Measurements from ENCODE around the gene AGPAT3.
A peak's percentile ranks its signal among the peaks of the same experiment; 100 is the strongest.

AGPAT3 gene

DNA sequence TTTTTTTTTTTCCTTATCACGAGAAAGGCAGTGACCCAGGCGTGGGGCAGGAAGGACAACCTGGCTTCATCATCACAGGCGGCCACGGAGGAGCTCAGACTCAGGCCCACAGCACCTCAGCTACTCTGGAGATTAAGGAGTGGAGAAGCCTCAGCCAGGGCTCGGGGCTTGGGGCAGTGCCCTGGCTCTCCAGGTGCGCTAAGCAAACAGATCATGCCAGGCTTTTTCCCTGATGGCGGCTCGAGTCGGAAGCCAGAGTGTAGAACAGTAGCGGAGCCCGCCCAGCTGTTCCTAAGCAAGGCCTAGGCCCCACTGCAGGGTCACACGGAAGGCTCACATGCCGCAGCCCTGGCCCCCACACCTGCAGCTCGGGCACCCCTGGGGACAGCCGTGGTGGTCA is 70.7 kb downstream of the AGPAT3 start:
- no peak for DNase-seq (ENCODE audit: low read depth in 3 of 3)

DNA sequence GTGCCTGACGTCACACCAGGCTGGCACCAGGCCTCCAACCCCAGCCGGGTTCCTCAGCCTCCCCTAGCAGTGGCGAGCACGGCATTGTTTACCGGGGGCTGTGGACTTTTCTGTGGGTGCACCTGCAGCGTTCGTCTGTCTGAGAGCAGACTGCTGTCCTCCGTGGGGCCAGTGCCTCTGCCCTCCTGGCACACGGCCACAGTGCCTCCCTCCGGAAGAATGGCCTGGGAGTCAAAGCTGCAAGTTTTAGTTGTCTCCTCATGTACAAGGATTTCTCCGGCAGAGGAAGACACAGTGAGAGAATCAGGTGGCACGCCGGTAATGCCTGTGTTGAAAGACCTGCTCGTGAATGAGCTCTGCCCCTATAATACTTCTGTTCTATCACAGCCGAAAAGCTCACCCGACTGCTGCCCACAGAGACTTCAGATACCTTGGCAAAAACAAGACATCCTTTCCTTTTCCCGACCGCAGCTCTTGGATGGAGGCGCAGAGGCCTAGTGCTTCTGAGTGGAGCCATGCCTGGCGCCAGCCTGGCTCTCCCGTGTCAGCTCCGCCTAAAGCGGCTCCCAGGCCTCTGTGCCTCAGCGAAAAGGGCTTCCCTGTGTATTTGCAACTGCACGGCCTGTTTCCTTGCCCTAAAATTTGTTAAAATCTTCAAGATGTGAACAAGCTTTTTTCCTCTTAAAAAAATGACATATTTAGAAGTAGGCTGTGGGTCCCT is 71.4 kb downstream of the AGPAT3 start:
- DNase-seq (ENCODE audit: low read depth in 3 of 3), result no peak

DNA sequence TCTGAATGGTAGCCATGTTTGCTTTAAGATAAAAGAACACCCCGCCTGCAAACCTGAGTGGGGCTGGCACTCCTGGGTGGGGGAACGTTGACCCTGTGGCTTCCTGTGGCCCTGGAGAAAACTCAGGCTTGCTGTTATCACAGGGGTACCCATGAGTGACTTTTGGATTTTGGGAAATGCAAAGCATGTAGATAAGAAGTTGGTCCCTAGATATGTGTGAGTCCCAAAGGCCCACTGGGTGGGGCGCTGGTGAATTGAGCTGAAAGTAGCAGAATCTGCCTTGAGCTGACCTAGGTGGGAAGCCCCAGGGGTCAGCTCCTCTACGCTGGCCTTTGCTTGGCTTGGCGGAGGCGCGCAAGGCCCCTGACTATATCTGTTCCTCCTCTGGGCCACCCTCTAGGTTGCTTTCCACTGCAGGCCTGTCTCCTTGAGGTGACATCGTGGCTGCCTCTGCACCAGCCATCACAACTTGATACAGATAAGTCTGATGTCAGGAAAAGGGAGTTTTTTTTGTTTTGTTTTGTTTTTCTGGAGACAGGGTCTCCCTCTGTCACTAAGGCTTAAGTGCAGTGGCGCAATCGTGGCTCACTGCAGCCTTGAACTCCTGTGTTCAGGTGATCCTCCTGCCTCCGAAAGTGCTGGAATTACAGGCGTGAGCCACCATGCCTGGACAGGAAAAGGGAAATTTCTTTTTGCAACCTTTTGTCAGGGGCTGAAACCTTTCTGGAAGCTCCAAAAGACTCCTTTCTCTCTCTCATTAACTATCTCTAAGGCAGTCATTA is 72.2 kb downstream of the AGPAT3 start:
- DNase-seq (ENCODE audit: low read depth in 3 of 3), result no peak

GRCh38 chr21:43937891-43938309 is 72.9 kb downstream of the AGPAT3 start:
- DNase-seq (ENCODE audit: low read depth in 3 of 3), result no peak

GRCh38 chr21:43938751-43939442 is 73.9 kb downstream of the AGPAT3 start:
- peak; percentile 77 to 86 (median 79) for DNase-seq (ENCODE audit: low read depth in 3 of 3)

DNA sequence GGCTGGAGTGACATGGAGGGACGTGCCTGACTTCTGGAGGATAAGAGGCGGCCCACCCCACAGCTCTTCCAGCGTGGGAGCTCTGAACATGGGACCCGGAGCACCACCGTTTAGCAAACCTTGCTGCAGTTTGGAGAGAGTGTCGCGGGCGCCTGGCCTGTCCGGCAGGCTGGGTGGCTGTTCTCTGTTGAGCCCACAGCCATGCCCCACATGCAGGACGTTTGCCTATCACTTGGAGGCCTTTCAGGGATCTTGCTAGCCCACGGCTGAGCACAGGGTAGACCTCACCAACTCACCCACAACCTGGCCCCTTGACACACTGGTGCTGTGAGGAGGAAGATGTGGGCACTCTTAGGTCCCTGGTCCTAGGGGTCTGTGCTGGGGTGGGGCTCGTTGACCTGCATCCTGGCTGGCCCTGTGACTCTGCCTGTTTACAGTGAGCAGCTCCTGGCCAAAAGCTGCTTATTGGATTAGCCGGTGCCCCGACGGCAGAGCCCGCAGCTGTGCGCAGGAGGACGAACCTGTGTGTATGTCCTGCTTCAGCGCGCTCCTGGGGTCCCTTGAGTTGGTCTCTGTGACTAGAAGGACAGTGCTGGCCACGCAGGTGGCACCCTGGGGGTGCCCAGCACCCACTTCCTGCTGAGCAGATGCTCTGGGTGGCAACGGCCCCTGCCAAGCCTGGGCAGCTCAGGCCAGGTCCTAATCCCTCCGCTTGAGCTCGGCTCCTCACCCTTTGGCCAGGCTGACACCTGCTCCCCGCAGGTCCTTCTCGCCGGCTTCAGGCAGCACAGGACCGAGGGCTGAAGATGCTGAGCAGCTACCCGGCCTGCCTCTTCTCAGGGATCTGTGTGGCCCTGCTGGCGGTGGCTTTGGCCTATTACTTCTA is 74.7 kb downstream of the AGPAT3 start:
- no peak for DNase-seq (ENCODE audit: low read depth in 3 of 3)

DNA sequence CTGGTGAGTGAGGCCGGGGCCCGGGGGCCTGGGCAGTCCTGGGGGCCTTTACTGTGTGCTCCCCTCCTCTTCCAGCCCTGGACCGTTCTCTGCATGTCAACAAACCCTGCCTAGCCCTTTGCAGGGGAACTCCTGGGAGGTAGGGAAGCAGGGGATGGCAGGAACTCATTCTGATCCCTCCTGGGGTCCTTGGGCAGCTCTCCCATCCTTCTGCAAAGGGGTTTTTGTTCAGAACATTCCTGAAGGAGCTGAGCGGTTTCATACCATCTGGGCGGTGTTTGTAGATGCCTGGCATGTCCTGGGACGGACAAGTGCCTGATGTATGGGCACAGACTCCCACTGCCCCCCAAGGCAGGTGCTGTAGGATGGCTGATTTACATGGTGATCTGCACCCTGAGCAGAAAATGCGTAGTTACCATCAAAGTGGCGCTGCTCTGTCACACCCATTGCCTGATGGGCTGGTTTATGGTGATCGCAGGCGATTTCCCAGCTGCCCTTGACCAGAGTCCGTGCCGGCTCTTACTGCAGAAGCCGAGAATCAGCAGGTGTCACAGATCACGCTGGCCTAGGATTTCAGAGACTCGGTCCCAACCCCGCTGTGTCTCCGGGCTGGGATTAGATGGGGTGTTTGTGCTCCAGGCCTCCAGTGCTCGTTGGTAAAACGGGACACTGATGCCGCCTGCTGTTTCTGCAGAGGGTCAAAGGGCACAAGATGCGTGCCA is 75.5 kb downstream of the AGPAT3 start:
- no peak for DNase-seq (ENCODE audit: low read depth in 3 of 3)

GRCh38 chr21:43942201-43942600 is 77.2 kb downstream of the AGPAT3 start:
- DNase-seq (ENCODE audit: low read depth in 3 of 3), result no peak

DNA sequence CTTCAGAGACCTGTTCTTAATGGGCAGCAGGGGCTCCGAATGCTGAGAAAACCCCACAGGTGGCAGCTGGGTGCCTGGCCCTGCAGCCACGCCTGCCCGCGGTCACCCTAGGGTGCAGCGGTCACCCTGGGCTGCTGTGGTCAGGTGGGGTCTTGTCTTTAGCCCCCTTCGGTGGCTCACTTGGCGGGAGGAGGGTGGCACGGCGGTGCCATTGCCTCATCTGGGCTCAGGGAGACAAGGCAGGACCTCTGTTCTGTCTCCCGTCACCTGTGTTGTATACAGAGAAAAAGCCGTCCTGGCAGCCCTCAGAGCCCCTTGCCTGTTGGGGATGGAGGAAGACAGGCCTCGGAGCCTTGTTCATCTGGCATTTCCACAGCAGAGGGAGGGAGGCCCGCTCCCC is 77.6 kb downstream of the AGPAT3 start:
- DNase-seq (ENCODE audit: low read depth in 3 of 3), result no peak

GRCh38 chr21:43943512-43944077 is 78.6 kb downstream of the AGPAT3 start:
- DNase-seq (ENCODE audit: low read depth in 3 of 3), result no peak

DNA sequence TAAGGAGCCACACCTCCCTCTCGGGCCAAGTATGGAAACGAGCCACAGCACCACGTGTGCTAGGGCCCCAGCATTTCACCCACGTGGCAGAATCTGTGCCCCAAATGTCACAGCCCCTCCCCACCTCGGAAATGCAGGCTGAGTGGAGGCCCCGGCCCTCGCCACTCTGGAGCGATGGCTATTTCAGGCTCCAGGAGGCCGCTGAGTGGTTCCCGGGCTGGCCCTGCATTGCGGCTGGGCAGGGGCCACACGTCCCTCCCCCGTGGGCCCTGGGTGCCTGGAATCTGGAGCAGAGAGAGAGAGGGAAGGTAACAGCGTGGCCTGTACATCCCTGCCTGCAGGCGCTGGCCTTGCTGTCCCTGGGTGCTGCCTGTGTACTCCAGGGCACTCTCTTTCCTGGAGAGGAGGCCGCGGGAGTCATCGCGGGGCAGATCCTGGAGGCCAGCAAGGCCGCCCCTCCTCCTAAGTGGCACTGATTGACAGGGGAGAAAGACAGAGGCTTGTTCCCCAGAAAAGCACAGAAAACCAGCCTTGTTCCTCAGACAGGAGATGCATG is 79.1 kb downstream of the AGPAT3 start:
- no peak for DNase-seq (ENCODE audit: low read depth in 3 of 3)

GRCh38 chr21:43944757-43945156 is 79.7 kb downstream of the AGPAT3 start:
- DNase-seq (ENCODE audit: low read depth in 3 of 3), result no peak

DNA sequence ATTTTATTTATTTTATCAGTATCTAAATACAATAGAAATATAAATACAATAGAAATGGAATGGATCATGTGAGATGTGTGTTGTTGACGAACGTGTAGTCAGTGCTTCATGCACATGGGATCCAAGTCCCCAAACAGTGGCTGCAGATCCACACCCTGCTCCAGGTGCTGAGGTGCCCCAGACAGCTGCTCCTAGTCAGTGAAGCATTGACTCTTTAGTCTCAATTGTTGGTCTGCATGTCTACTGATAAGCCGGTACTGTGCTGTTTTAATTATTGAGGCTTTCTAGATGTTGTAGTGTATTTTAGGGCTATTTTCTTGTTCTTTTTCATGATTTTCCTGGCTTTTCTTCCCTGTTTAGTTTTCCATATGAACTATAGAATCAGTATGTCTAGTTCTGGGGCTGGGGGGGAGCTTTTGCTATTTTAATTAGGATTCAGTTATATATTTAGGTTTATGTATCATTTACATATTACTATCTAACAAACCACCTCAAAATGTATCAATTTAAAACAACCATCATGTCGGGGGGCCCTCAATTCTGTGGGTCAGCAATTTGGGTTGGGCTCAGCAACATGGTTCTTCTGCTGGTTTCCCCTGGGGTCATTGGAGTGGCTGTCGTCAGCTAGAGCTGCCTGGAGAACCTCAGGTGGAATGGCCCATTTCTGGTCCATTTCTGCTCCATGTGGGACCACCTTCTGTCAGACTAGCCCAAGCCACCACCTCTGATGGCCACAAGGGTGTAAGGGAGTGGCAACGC is 83.9 kb downstream of the AGPAT3 start:
- no peak for DNase-seq (ENCODE audit: low read depth in 3 of 3)

DNA sequence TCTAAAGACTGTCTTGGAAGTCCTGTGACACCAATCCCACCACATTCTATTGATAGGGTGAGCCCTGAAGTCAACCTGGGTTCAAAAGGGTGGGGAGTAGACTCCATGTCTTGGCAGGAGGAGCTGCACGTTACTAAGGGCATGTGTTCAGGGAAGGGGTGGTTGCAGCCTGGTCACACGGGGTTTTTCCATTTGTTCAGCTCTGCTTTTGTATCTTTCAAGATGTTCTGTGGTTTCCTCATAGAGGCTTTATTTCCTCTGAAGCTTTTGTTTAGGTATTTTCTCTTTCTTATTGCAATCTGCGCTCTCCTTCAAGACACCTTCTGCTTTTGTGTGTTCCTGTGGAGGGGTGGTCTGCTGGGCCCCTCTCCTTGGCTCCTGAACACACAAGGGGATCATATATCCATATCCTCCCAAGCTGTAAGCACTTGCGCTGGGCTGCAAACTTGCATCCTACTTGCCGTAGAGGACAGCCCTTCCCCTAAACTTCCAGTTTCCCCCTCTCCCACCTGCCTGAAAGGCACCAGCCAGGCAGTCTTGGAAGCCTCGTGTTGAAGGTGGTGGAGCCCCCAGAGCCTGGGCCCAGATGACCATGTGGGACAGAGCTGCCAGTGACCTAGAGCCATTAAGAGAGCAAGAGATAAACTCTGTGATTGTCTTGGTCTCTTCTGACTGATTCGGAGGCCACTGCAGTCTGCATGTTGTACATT is 84.6 kb downstream of the AGPAT3 start:
- DNase-seq (ENCODE audit: low read depth in 3 of 3), result no peak

GRCh38 chr21:43950481-43950880 is 85.5 kb downstream of the AGPAT3 start:
- no peak for DNase-seq (ENCODE audit: low read depth in 3 of 3)

GRCh38 chr21:43950936-43951335 is 85.9 kb downstream of the AGPAT3 start:
- DNase-seq (ENCODE audit: low read depth in 3 of 3), result no peak

DNA sequence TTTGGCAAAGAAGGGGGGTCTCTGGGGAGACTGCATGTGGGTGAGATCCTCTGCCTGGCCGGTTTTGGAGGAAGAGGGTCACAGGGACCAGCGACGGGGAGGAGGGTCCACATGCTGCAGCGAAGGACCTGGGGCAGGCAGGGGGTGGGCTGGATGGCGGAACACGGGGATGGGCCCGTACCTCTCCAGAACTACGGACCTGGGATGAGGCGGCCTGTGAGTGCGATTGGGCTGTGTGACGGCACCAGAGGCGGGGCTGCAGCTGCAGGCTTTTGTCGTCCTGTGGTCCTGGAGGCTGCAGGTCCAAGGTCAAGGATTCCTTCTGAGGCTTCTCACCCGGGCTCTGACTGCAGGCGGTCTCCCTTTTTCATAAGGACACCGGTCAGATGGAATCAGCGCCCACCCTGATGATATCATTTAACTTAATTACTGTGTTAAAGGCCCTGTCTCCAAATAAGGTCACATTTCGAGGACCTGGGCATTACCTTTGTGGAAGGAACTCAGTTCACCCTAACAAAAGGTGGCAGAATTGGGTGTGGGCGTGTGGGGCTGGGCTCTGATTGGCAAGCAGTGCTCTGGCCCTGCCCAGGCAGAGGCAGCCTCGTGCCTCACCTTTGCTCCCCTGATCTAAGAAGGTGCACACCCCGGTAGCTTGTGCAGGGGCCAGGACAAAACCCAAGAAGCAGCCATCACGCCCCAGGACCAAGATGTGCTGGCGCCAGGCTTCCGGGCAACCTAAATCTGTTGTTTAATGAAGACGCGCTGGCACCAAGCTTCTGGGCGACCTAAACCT is 87.1 kb downstream of the AGPAT3 start:
- no peak for DNase-seq (ENCODE audit: low read depth in 3 of 3)

- DNase-seq (ENCODE audit: low read depth in 3 of 3), result no peak
These were observed 88.0 kb downstream of the AGPAT3 start for GRCh38 chr21:43953021-43953420.
